ENCODE results near the gene PRKCB.

DNA sequence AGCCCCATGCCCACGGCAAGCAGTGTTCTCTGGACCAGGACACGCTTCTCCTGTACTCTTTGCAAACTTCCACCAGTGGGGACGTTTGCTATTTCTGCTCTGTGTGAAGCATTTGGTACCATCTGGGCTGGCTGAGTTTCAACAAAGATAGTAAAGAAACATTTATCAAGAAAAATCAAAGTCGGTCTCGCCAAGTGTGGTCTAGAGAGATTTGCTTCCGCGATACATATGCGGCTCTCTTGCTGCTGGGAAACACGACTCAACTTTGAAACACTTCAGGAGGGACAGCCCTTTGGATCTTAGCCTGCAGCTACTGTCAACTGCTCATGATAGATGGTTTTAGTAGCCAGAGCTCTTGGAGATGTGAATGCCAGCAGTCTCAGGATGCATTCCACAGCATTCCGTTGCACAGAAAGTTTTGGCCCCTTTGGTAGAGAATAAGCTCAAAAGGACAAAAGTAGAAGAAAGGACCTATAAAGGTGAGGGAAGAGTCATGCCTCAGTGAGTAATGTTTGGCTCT, 252.2 kb downstream of the PRKCB start:
- TF ChIP-seq POLR2A (IDR thresholded peaks at IDR 0.05) (no peak), POLR2AphosphoS5 (IDR thresholded peaks at IDR 0.05) (no peak), EP300 (IDR thresholded peaks at IDR 0.05) (no peak)
- TF ChIP-seq, protein P1, sequence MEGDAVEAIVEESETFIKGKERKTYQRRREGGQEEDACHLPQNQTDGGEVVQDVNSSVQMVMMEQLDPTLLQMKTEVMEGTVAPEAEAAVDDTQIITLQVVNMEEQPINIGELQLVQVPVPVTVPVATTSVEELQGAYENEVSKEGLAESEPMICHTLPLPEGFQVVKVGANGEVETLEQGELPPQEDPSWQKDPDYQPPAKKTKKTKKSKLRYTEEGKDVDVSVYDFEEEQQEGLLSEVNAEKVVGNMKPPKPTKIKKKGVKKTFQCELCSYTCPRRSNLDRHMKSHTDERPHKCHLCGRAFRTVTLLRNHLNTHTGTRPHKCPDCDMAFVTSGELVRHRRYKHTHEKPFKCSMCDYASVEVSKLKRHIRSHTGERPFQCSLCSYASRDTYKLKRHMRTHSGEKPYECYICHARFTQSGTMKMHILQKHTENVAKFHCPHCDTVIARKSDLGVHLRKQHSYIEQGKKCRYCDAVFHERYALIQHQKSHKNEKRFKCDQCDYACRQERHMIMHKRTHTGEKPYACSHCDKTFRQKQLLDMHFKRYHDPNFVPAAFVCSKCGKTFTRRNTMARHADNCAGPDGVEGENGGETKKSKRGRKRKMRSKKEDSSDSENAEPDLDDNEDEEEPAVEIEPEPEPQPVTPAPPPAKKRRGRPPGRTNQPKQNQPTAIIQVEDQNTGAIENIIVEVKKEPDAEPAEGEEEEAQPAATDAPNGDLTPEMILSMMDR (IDR thresholded peaks at IDR 0.05), result no peak
